ENCODE results near the gene ZNF148.
"Not testable (repeated sequence)": the region's sequence is repeated elsewhere in the genome, so short reads cannot be mapped to it uniquely, and the experiment has no call there.

Gene ZNF148, protein sequence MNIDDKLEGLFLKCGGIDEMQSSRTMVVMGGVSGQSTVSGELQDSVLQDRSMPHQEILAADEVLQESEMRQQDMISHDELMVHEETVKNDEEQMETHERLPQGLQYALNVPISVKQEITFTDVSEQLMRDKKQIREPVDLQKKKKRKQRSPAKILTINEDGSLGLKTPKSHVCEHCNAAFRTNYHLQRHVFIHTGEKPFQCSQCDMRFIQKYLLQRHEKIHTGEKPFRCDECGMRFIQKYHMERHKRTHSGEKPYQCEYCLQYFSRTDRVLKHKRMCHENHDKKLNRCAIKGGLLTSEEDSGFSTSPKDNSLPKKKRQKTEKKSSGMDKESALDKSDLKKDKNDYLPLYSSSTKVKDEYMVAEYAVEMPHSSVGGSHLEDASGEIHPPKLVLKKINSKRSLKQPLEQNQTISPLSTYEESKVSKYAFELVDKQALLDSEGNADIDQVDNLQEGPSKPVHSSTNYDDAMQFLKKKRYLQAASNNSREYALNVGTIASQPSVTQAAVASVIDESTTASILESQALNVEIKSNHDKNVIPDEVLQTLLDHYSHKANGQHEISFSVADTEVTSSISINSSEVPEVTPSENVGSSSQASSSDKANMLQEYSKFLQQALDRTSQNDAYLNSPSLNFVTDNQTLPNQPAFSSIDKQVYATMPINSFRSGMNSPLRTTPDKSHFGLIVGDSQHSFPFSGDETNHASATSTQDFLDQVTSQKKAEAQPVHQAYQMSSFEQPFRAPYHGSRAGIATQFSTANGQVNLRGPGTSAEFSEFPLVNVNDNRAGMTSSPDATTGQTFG

DNA sequence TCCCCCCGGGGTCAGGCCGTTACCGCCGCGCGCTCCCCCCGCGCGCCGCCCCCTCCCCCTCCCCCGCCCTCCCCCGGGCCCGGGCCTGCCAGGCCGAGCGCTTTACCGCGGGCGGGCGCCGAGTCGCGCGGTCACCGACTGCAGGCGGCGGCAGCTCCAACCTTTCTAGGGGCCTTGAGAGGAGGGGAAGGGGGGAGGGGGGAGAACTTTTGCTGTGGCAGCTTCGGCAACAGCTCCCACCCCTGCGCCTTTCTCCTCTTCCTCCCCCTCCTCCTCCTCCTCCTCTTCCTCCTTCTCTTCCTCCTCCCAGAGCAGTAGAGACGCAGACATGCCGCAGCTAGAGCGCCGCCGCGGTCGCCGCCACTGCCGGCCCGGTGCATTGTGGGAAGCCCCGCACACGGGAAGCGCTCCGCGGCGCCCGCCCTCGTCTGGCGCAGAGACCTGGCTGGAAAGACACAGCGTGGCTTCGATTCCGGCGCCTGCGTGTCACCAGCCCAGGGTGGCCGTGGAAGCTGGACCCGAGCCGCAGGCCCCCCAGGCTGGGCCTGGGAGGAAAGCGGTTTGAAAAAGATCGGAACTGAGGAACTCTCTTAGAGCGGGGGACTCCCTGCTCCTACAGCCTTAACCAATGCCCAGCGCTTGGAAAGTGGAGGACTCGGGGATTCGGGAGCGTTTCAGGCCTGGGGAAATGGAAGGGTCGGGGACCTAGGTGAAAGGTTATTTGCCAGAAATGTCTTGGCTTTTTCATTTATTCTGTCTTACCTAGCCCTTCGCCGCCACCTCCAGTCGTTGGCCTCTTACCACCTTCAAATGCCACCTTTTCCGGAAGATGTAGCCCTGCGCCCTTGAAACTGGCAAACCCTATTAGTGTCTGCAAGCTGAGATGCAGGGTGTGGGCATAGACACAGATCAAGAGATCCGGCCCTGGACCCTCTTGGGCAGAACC, at the start of gene ZNF148:
Gene ZNF148, minus strand, starts transcription at position 330 of the 946 bp plus-strand sequence. CDS start 61,685 bp downstream, outside the sequence.
- DNase-seq: peak; percentile 87 to 99 (median 89)
- intact Hi-C loops (cut with DNase I): loop anchor here (10.0 kb wide), 2 partner anchors 220 to 320 kb away; partner anchors contain the start of genes HEG1 and OSBPL11

DNA sequence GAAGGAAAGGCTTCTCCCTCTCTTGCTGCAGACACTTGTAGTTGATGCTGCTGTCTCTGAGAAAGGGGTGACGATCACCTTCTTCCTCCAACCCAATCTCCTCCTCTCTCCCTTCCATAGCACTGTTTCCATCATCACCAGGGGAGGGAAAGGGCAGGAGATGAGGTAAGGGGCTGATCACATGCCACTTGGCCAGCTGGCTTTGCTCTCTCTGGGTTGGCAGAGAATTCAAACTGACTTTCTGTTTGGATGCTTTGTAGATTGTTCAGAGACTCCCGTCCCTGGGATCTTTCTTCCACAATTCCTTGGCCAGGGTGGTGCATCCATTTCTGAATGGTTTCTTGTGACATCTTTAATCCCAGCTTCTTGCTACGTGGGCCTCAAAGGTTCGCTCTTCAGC, 43.2 kb upstream of the ZNF148 start:
- intact Hi-C loops (cut with DNase I): no loop called here

DNA sequence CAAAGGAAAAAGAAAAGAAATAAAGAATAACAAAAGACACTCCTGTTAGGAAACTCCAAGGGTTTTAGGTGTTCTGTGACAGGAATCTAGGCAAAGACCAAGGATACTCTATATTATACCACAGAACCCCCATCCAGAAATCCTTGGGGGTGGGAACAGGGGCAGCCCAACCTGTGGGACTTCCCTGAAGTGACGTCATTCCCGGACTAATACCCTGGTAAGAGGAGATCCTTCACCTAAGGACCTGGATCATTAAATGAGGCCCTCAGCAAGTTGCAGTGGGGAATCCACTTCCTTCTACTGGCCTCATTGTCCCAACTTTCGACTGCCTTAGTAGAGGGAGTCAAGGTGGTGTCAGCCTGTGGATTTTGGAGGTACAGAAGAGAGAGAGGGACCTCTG, 41.1 kb upstream of the ZNF148 start:
- DNase-seq: no peak
- intact Hi-C loops (cut with DNase I): no loop called here

More for the DNA sequence above, 43.2 kb upstream of the ZNF148 start:
- no peak for DNase-seq

DNA sequence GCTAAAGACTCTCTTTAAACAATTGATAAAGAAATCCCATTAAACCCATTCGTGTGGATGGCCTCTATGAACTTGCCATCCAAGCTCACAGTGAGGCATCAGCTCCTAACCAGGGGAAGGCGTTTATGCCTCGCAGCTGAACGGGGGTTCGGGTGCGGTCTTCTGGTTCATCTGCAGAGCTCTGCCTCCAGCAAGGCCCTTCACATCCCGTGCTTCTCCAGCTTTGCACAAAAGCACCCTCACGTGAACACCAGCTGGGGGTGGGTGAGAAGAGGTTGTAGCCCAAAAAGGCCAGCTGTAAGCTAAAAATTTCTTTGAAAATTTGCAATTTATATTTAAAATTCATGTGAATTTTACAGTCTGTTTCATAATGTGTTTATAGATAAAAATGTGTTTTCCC, 39.5 kb upstream of the ZNF148 start:
- intact Hi-C loops (cut with DNase I): no loop called here
- DNase-seq: peak in 7 of 10 donors; percentile 31 to 92 (median 55)

DNA sequence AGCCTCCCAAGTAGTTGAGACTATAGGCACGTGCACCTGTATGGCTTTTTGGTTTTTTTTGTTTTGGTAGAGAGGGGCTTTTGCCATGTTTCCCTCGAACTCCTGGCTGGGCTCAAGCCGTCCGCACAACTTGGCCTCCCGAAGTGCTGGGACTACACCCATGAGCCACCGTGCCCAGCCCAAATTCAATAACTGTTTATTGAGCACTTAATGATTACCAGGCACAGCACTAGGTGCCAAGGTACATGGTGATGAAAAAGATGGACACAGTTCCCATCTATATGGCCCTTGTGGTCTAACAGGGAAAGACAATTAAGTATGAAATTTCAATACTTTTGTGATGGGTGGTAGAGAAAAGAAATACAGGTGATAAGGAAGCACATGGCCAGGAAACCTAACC, 35.8 kb upstream of the ZNF148 start:
- DNase-seq: no peak
- intact Hi-C loops (cut with DNase I): no loop called here

DNA sequence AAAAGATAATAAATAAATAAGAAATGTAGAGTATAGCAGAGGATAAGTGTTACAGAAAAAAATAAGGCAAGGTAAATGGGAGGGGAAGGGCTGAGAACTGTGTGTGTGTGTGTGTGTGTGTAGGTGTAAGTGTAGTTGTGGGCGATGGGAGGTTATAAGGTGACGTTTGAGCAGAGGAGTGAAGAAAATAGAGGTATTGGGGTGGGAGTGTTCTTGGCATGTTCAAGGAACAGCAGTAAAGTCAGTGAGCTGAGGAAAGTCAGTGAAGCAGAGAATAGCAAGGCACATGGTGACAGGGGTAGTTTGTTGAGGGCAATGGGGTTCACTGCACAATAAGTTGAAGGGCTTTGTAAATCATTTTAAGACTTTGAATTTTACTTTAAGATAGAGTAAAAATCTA, 30.9 kb upstream of the ZNF148 start:
- DNase-seq: no peak
- intact Hi-C loops (cut with DNase I): no loop called here

DNA sequence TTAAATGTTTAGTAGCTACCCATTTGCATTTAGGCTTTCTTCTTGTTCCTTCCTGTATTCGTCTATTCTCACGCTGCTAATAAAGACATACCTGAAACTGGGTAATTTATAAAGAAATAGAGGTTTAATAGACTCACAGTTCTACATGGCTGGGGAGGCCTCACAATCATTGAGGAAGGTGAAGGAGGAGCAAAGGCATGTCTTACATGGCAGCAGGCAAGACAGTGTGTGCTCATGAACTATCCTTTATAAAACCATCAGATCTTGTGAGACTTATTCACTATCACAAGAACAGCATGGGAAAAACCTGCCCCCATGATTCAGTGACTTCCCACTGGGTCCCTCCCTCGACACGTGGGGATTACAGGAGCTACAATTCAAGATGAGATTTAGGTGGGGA, 30.4 kb upstream of the ZNF148 start:
- intact Hi-C loops (cut with DNase I); DNase-seq: not testable (repeated sequence)

DNA sequence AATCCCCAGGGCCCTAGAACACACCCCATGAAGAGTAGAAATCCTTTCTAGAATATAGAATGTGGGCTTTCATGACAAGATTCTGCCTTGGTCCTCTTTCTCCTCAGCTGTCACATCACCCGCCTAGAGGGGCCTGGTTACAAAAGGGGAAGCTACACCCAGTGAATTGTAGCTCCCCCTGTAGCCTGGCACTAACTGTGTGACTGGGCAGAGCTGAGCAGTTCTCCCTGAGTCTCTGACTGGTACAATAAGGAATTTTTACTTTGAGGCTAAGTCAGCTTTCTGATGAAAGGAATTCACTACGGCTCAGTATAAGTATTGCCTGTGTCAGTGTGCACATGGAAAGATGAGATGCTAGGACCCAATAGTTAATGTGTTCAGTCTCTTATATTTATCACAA, 28.7 kb upstream of the ZNF148 start:
- intact Hi-C loops (cut with DNase I): no loop called here
- peak in 2 of 10 donors; percentile 10 to 11 for DNase-seq

DNA sequence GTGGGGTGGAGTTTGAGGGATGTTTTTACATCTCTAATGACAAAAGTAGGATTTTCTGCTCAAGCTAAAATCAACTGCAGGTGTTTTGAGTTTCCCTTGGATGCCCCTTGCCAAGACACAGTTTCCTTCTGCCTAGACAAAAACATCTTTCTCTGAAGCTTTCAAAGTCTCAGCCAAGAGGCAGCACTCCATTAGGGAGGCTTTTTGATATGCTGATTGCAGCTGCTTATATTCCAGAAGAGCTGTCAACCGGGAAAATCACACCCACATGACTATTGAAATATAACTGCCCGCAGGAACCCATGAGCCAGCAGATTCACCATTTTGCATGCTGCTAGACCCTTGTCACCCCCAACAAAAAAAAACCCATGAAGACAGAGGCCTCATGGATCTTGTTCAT, 27.5 kb upstream of the ZNF148 start:
- intact Hi-C loops (cut with DNase I): no loop called here
- no peak for DNase-seq

DNA sequence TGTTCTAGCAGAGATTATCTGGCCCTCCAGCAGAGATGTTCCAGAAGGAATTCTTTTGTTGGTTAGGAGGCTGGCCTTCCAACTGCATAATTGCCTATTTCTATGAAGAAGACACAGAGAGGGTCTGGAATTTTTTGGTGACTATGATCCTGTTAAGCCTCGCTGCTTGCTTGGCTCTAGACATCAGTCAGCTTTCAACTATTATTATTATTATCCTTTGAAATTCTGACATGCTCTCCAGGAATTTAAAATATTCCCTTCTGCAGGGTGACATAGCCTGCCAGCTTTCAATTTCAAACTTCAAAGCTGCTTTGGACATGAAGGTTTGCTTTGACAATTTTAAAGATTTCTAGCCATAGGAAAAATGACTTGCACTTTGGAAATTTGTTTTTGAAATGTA, 26.3 kb upstream of the ZNF148 start:
- no peak for DNase-seq
- intact Hi-C loops (cut with DNase I): no loop called here

DNA sequence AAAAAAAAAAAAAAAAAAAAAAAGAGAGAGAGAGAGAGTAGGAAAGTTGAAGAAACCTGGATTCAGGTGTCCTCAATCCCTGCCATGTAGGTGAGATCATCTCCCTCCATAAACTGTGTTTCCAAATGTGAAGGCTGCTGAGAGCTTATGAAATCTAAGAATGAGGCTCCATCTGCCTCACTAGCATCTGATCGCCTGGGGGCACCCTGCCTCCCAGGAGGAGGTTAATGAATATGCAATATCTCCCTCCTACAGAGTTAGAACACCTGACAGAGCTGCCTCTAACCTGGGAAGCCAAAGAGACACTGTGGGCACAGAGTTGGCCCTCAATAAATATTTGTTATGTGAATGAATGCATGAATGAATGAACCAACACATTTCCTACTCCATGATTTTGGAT, 23.8 kb upstream of the ZNF148 start:
- DNase-seq: no peak
- intact Hi-C loops (cut with DNase I): no loop called here

DNA sequence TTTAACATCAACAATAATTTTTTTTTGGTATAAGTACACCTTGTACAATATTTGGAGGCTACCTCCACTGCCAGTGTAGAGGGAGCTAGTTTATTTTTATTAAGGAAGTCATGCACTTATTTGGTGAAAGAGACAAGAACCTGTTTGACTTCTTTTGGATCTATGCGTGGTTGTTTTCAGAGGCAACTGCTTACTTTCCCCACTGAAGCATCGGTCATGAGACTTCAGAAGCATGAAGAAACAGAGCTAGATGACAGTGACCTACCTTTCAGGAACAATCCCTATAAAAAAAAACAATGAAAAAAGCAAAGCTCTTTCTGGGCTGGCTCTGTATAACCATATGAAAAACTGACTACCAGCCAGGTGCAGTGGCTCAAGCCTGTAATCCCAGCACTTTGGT, 20.0 kb upstream of the ZNF148 start:
- DNase-seq: no peak
- intact Hi-C loops (cut with DNase I): no loop called here

DNA sequence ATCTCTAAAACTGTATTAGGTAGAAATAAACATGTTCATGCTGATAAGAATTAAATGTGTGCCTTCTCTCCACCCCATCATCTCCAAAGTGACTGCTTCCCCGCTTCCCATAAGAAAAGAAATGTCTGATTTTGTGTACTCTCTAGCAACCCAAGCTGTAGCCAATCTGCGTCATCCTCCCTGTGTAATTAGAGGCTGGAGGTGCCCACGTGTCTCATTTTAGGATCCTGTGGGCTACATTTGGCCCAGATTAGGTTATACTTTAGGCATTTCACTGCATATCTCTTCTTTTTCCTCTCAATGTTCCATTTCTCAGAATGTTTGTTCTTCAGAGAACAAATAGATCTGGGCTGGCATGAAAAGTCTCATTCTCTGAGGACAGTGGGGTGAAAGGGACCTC, 19.3 kb upstream of the ZNF148 start:
- DNase-seq: peak in 3 of 10 donors; percentile 15 to 22 (median 15)
- intact Hi-C loops (cut with DNase I): no loop called here

DNA sequence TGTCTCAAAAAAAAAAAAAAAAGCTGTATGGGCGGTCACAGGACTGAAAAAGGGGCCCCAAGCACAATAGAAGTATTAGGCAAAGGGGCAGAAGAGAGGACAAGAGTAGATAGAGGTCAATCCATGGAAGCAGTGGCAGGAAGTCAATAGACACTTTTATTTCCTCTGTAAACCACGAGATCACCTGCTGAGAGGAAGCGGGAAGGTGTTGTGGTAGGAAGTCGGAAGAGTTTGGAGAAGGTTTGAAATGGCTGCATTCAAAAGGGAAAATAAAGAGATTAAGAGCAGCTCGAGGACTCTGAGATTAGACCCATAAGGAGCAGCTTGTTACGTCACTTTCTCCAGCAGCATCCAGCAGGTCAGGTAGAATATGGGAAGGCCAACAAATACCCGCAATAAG, 14.2 kb upstream of the ZNF148 start:
- intact Hi-C loops (cut with DNase I): no loop called here
- no peak for DNase-seq

DNA sequence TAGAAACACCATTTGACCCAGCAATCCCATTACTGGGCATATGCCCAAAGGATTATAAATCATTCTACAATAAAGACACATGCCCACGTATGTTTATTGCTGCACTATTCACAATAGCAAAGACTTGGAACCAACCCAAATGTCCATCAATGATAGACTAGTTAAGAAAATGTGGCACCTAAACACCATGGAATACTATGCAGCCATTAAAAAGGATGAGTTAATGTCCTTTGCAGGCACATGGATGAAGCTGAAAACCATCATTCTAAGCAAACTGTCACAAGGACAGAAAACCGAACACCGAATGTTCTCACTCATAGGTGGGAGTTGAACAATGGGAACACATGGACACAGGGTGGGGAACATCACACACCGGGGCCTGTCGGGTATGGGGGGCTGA, 13.2 kb upstream of the ZNF148 start:
- intact Hi-C loops (cut with DNase I); DNase-seq: not testable (repeated sequence)

DNA sequence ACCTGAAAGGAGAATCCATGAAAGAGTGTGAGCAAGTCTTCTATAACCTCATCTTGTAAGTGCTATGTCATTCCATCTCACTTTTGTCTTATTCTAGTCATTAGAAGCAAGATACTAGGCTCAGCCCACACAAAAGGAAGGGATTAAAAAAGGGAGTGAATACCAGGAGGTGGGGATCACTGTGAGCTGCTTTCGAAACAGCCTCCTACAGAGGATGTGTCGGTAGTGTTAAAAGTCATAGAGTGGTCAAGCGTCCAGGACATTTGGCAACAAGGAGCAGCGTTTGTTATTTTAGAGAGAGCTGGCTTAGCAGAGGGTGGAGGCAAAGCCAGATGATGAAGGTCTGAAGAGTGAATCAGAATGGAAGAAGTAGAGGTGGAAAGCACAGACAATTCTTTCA, 11.7 kb upstream of the ZNF148 start:
- intact Hi-C loops (cut with DNase I): no loop called here
- DNase-seq: no peak

DNA sequence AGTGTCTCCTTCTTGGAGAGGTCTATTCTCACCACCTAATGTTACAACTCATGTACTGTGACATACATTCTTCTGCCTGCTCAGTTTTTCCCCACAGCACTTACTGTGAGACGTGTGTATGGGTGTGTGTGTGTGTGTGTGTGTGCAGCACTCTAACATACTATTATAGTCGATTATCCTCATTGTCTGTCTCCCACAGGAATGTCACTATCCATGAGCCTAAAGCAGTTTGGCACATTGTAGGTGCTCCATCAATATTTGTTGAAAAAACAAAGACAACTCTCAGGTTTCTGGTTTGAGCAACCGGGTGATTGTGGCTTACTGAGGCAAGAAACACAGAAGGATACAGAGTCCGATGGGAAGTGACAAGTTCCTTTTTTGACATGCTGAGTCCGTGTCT, 8.6 kb upstream of the ZNF148 start:
- intact Hi-C loops (cut with DNase I): no loop called here

DNA sequence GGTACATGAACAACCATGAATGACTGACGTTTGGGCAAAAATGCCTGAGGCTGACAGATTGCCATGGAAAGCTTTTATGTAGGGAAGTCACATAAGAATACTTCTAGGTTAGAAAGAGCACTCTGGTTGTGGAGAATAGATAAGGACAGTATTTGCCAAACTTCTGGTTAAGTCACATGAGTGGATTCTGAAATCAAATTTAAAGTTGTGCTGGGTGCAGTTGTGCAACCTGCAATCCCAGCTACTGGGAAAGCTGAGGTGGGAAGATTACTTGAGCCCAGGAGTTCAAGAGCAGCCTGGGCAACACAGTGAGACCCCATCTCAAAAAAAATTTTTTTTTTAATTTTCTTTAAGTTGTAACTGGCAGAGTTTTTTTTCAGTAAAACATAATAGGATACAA, 7.2 kb upstream of the ZNF148 start:
- intact Hi-C loops (cut with DNase I): no loop called here
- DNase-seq: no peak

More for the DNA sequence above, 8.6 kb upstream of the ZNF148 start:
- DNase-seq: no peak

DNA sequence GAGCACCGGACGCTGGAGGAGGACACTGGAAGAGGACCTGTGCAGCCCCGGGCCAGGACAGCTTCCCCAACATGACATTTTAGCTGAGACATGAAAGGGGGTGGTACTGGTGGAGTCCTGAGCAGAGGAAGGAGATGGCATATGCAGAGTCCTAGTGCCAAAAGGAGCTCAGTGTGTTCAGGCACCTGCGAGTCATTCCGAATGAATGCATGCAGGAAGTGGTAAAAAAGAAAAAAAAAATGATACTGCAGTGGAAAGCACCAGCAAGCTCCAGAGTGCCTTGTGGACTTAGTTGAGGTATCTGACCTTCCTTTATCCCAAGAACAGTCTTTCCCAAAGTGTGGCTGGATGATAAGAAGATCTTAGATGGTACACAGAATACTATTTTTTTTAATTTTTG, 6.6 kb upstream of the ZNF148 start:
- DNase-seq: no peak
- intact Hi-C loops (cut with DNase I): no loop called here

DNA sequence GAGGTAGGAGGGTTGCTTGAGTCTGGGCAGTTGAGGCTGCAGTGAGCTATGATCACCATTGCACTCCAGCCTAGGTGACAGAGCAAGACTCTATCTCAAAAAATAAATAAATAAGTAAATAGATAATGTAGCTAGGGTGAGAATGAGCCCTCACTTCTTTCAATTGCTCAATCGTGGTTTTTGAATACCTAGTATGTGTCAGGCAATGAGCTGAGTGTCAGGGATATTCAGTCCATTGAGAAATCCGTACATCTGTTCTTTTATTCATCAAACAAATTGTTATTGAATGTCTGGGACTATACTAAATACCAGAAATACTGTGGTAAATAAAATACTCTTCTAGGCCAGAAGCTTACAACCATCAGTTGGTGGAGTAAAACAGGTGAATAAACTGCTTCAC, 6.2 kb upstream of the ZNF148 start:
- DNase-seq: no peak
- intact Hi-C loops (cut with DNase I): no loop called here
